ENCODE measurements around the gene SNX9.
"Not testable (repeated sequence)": the region's sequence is repeated elsewhere in the genome, so short reads cannot be mapped to it uniquely, and the experiment has no call there.

The SNX9 gene

GRCh38 chr6:157834549-157834948 lies 11.5 kb downstream of the SNX9 start:
- Mint-ChIP-seq H3K9me3 (peaks cover 29% of the 10 kb centered on the region), H3K36me3 (ENCODE audit: low read depth) (peaks cover 71% of the 10 kb centered on the region), H3K4me3 (peak overlapping the region; percentile 25), H3K27me3 (no peaks in the 10 kb centered on the region), H3K4me1 (ENCODE audit: low read depth) (peaks cover 84% of the 10 kb centered on the region), H3K27ac (no peak overlapping the region)
- no peak for DNase-seq

- DNase-seq = no peak
- Mint-ChIP-seq H3K9me3 (peaks cover 7% of the 10 kb centered on the region), H3K4me3 (no peak overlapping the region), H3K27ac (no peak overlapping the region), H3K36me3 (ENCODE audit: low read depth) (peaks cover 41% of the 10 kb centered on the region), H3K27me3 (no peaks in the 10 kb centered on the region), H3K4me1 (ENCODE audit: low read depth) (peaks cover 78% of the 10 kb centered on the region)
Observed at GRCh38 chr6:157838718-157839430, 15.8 kb downstream of the SNX9 start.

- Mint-ChIP-seq H3K4me1 (ENCODE audit: low read depth) (peaks cover 80% of the 10 kb centered on the region), H3K9me3 (peaks cover 6% of the 10 kb centered on the region), H3K27me3 (no peaks in the 10 kb centered on the region), H3K36me3 (ENCODE audit: low read depth) (peaks cover 41% of the 10 kb centered on the region), H3K27ac (no peak overlapping the region), H3K4me3 (no peak overlapping the region)
- no peak for DNase-seq
Observed at GRCh38 chr6:157839606-157840005, 16.6 kb downstream of the SNX9 start.

DNA sequence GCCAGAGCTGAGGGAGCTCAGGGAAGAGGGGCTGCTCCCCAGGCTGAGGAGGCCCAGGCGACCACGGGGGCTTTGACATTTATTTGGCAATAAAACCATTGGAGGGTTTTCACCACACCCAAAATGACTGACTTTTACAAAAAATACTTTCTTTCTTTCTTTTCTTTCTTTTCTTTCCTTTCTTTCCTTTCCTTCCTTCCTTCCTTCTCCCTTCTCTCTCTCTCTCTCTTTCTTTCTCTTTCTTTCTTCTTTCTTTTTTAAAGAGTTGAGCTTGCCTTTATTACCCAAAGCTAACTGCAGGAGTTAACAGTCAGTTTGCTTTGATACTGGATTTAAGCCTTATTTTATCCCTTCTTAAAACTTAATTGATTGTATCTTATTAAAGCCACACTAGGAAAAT lies 17.2 kb downstream of the SNX9 start:
- no peak for DNase-seq
- Mint-ChIP-seq H3K36me3 (ENCODE audit: low read depth) (peaks cover 40% of the 10 kb centered on the region), H3K4me3 (no peak overlapping the region), H3K4me1 (ENCODE audit: low read depth) (peaks cover 83% of the 10 kb centered on the region), H3K9me3 (peaks cover 4% of the 10 kb centered on the region), H3K27ac (no peak overlapping the region), H3K27me3 (no peaks in the 10 kb centered on the region)

DNA sequence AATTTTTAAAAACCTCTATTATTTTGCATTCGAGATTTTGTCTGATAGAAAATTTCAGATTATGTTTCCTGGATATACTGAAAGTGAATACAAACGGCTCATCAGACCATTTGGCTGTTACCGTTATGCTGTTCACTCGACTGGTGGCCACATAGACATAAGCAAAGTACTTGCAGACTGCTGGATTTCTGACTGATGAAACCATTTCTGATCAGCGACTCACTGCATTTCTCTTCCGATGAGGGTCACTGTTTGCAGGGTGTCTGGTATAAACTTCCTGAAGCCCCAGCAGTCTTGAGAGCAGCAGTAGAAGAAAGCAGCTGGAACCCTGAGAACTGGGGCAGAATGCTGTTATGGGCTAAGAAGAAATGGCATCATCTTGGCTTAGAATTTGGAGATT lies 17.7 kb downstream of the SNX9 start:
- no peak for DNase-seq
- no peaks in the 10 kb centered on the region for H3K9me3 Mint-ChIP-seq
- no peaks in the 10 kb centered on the region for H3K27me3 Mint-ChIP-seq
- no peak overlapping the region for H3K4me3 Mint-ChIP-seq
- peaks cover 83% of the 10 kb centered on the region for H3K4me1 Mint-ChIP-seq (ENCODE audit: low read depth)
- H3K27ac Mint-ChIP-seq = no peak overlapping the region
- peaks cover 36% of the 10 kb centered on the region for H3K36me3 Mint-ChIP-seq (ENCODE audit: low read depth)

DNA sequence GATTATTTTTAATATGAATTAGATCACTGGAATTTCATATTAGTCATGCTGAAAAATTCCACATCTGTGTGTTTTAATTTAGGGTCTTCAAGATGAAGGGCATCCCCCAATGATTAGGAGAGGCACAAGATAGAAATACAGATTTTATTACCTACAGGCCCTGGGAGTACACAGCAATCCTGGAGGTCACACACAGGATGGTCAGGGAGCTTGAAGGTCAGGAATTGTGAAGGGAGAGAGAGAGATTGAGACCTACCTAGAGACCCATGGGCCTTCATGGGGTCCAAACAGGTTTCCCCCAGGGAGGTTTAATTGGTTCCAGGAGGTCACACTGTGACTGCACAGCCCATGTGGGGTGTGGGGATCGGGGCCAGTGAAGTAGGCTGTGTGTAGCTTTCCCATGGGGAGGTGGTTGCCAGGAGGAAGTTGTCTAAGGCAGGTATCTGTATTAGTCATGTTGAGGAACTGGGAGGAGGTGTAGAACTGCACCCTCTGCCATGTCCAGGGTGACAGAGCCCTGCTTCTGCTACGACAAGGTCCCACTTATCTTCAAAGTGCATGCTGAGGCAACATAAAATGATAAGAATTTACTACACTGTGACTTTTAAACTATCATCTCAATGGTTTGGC lies 18.3 kb downstream of the SNX9 start:
- peaks cover 83% of the 10 kb centered on the region for H3K4me1 Mint-ChIP-seq (ENCODE audit: low read depth)
- no peaks in the 10 kb centered on the region for H3K9me3 Mint-ChIP-seq
- H3K4me3 Mint-ChIP-seq = no peak overlapping the region
- peaks cover 32% of the 10 kb centered on the region for H3K36me3 Mint-ChIP-seq (ENCODE audit: low read depth)
- no peak for DNase-seq
- no peaks in the 10 kb centered on the region for H3K27me3 Mint-ChIP-seq
- H3K27ac Mint-ChIP-seq = peak overlapping the region; percentile 4

DNA sequence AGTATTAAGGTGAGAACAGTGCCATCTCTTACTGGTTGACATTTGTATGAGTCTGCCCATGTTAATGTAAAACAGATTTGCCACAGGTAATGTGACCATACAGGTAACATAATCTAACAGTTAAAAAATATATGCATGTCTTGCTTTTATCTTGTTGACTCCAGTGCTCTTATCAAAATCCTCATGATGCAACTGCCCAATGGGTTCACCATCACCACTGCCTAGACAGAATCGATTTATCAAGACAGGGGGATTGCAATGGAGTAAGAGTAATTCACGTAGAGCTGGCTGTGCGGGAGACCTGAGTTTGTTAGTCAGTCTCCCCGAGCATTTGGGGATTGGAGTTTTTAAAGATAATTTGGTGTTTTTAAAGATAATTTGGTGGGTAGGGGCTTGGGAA lies 19.2 kb downstream of the SNX9 start:
- no peaks in the 10 kb centered on the region for H3K9me3 Mint-ChIP-seq
- DNase-seq = no peak
- H3K36me3 Mint-ChIP-seq (ENCODE audit: low read depth) = peaks cover 23% of the 10 kb centered on the region
- H3K27ac Mint-ChIP-seq = no peak overlapping the region
- peaks cover 84% of the 10 kb centered on the region for H3K4me1 Mint-ChIP-seq (ENCODE audit: low read depth)
- no peaks in the 10 kb centered on the region for H3K27me3 Mint-ChIP-seq
- no peak overlapping the region for H3K4me3 Mint-ChIP-seq

- peaks cover 16% of the 10 kb centered on the region for H3K36me3 Mint-ChIP-seq (ENCODE audit: low read depth)
- H3K27me3 Mint-ChIP-seq, DNase-seq, H3K9me3 Mint-ChIP-seq: not testable (repeated sequence)
- H3K4me1 Mint-ChIP-seq (ENCODE audit: low read depth) = peaks cover 88% of the 10 kb centered on the region
- H3K4me3 Mint-ChIP-seq = peak overlapping the region; percentile 3
- H3K27ac Mint-ChIP-seq = peak overlapping the region; percentile 71
Observed at GRCh38 chr6:157844196-157844595, 21.1 kb downstream of the SNX9 start.

GRCh38 chr6:157845493-157846259 lies 22.6 kb downstream of the SNX9 start:
- peaks cover 87% of the 10 kb centered on the region for H3K4me1 Mint-ChIP-seq (ENCODE audit: low read depth)
- peak overlapping the region; percentile 27 for H3K4me3 Mint-ChIP-seq
- DNase-seq = no peak
- H3K27me3 Mint-ChIP-seq = no peaks in the 10 kb centered on the region
- H3K9me3 Mint-ChIP-seq = no peaks in the 10 kb centered on the region
- H3K27ac Mint-ChIP-seq = peak overlapping the region; percentile 82
- peaks cover 21% of the 10 kb centered on the region for H3K36me3 Mint-ChIP-seq (ENCODE audit: low read depth)

DNA sequence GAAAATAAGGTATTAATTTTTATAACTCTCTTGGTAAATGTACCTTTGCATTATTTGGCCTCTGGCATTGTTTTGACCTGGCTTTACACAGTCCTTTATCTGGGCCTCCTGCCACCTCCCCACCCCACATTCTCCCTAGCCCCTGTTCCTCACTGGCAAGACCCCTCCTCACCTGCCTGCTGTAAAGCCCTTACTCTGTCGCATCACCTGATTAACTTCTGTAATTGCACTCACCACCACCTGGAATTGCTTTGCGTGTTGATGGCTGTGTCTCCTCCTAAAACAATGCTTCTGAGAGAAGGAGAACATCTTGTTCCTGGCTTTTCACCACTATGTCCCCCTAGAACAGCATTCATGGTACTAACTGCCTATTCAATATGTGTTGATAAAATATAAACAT lies 24.8 kb downstream of the SNX9 start:
- H3K36me3 Mint-ChIP-seq (ENCODE audit: low read depth) = peaks cover 28% of the 10 kb centered on the region
- peaks cover 70% of the 10 kb centered on the region for H3K4me1 Mint-ChIP-seq (ENCODE audit: low read depth)
- no peak for DNase-seq
- no peak overlapping the region for H3K4me3 Mint-ChIP-seq
- H3K27ac Mint-ChIP-seq = no peak overlapping the region
- H3K27me3 Mint-ChIP-seq = no peaks in the 10 kb centered on the region
- peaks cover 8% of the 10 kb centered on the region for H3K9me3 Mint-ChIP-seq

DNA sequence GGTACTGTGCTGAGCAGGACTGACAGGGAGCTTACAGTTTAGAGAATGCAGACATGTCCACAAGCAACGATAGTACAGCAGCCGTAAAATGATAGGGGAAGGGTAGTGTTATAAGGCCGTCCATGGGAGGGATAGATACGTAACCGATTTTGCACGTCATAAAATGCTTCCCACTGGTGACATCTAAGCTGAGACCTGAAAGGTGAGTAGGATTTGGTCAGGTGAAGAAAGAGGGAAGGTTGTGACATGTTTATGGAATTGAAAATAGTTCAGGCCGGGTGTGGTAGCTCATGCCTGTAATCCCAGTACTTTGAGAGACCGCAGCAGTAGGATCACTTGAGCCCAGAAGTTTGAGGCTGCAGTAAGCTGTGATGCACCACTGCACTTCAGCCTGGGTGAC lies 25.6 kb downstream of the SNX9 start:
- Mint-ChIP-seq H3K27ac (peak overlapping the region; percentile 9), H3K9me3 (peaks cover 16% of the 10 kb centered on the region), H3K27me3 (no peaks in the 10 kb centered on the region), H3K4me3 (no peak overlapping the region), H3K4me1 (ENCODE audit: low read depth) (peaks cover 73% of the 10 kb centered on the region), H3K36me3 (ENCODE audit: low read depth) (peaks cover 36% of the 10 kb centered on the region)
- DNase-seq = no peak

- peaks cover 74% of the 10 kb centered on the region for H3K4me1 Mint-ChIP-seq (ENCODE audit: low read depth)
- no peak overlapping the region for H3K27ac Mint-ChIP-seq
- H3K9me3 Mint-ChIP-seq = peaks cover 16% of the 10 kb centered on the region
- DNase-seq = no peak
- H3K36me3 Mint-ChIP-seq (ENCODE audit: low read depth) = peaks cover 38% of the 10 kb centered on the region
- no peaks in the 10 kb centered on the region for H3K27me3 Mint-ChIP-seq
- H3K4me3 Mint-ChIP-seq = peak overlapping the region; percentile 21
Observed at GRCh38 chr6:157849288-157850017, 26.4 kb downstream of the SNX9 start.

GRCh38 chr6:157850030-157850429 lies 27.0 kb downstream of the SNX9 start:
- no peak overlapping the region for H3K4me3 Mint-ChIP-seq
- H3K27me3 Mint-ChIP-seq = no peaks in the 10 kb centered on the region
- no peak for DNase-seq
- peaks cover 43% of the 10 kb centered on the region for H3K36me3 Mint-ChIP-seq (ENCODE audit: low read depth)
- H3K4me1 Mint-ChIP-seq (ENCODE audit: low read depth) = peaks cover 75% of the 10 kb centered on the region
- peaks cover 21% of the 10 kb centered on the region for H3K9me3 Mint-ChIP-seq
- no peak overlapping the region for H3K27ac Mint-ChIP-seq

DNA sequence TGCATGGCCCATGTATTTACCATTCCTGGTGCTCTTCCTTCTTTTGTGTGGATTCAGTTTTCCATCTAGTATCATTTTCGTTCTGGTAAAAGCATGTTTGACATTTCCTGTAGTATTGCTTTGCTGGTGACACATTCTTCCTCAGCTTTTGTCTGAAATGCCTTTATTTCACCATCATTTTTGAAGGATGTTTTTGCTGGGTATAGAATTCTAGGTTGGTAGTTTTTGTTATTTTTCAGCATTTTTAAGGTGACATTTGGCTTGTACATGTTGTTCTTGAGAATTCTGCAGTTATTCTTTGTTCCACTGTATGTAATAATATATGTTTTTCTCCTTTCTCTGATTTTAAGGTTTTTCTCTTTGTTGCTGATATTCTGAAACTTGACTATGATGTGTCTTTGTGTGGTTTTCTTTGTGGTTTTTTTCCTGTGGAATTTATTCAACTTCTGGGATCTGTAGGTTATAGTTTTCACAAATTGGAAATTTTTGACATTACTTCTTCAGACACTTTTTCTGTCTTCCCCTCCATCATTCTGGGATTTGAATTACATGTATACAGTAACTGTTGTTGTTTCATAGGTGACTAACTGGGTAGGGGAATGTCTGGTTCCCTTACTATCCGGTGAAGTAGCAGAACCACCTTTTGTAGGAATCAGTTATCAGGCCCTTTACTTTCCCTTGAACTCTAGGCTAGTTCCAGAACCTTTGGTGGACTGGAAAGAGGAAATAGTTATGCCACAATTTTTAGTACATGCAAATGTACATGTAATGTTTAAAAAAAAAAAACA lies 30.2 kb downstream of the SNX9 start:
- no peak for DNase-seq
- Mint-ChIP-seq H3K4me3 (no peak overlapping the region), H3K4me1 (ENCODE audit: low read depth) (peaks cover 62% of the 10 kb centered on the region), H3K27me3 (no peaks in the 10 kb centered on the region), H3K27ac (no peak overlapping the region), H3K9me3 (peaks cover 21% of the 10 kb centered on the region), H3K36me3 (ENCODE audit: low read depth) (peaks cover 53% of the 10 kb centered on the region)
